Measurements from ENCODE around the gene FTH1. TPM values are rescaled to one million over a fixed set of nuclear protein-coding genes. Genes with fewer than 3 reads are reported as not detected.

The FTH1 gene
- total RNA-seq, 1 experiment from 2014 or later = 3,345 TPM

- no peak for ATAC-seq
- intact Hi-C loops (cut with micrococcal nuclease) = no loop called here
- H3K27ac ChIP-seq (ENCODE audit: low read depth, low read length) = peak overlapping the region; percentile 85
Measured at GRCh38 chr11:61972112-61972671, 4.8 kb upstream of the FTH1 start.

More at GRCh38 chr11:61972112-61972671, 4.8 kb upstream of the FTH1 start:
- peak overlapping the region; percentile 51 for H3K9ac ChIP-seq (ENCODE audit: low read length)
- no peak overlapping the region for H2AFZ ChIP-seq (ENCODE audit: low read depth, low read length, poor library complexity, severe bottlenecking)
- no peaks in the 10 kb centered on the region for H3K9me3 ChIP-seq (ENCODE audit: control insufficient read depth in 1 of 2, insufficient read depth in 1 of 2, low read depth in 1 of 2, low read length in 2 of 2)
- H3K79me2 ChIP-seq (ENCODE audit: insufficient read depth, low read length) = peaks cover 17% of the 10 kb centered on the region; the same call in 1 of the 2 replicates
- H3K4me3 ChIP-seq (replicated peaks in 1 of 2; ENCODE audit: low read depth in 1 of 2, low read length in 2 of 2) = peak overlapping the region in 1 of 2 experiments; percentile 11; a peak in 1 of 4 replicates
- H3K4me2 ChIP-seq (ENCODE audit: low read length) = peak overlapping the region; percentile 69
- no peaks in the 10 kb centered on the region for H3K27me3 ChIP-seq (ENCODE audit: insufficient read depth, low read length)
- peaks cover 54 to 60% of the 10 kb centered on the region in 2 experiments for H3K4me1 ChIP-seq (ENCODE audit: control insufficient read depth in 1 of 2, insufficient read depth in 2 of 2, low read length in 2 of 2)
- TF ChIP-seq MAX (IDR thresholded peaks at IDR 0.05) (no peak), CTCF (IDR thresholded peaks at IDR 0.05 in 2 of 3, conservative IDR thresholded peaks at IDR 0.05 in 1 of 3; ENCODE audit: borderline replicate concordance in 1 of 3, insufficient read depth in 1 of 3, low read depth in 2 of 3, low read length in 2 of 3) (no peak), CEBPB (IDR thresholded peaks at IDR 0.05; ENCODE audit: low read depth) (no peak), EZH2phosphoT487 (IDR thresholded peaks at IDR 0.05; ENCODE audit: borderline replicate concordance) (no peak), JUND (IDR thresholded peaks at IDR 0.05) (no peak), EGR1 (IDR thresholded peaks at IDR 0.05; ENCODE audit: low read depth) (no peak), FOSL1 (IDR thresholded peaks at IDR 0.05; ENCODE audit: low read depth) (no peak), TCF7L2 (IDR thresholded peaks at IDR 0.05; ENCODE audit: borderline replicate concordance, extremely low read depth, insufficient read depth, insufficient read length) (no peak), POLR2AphosphoS5 (IDR thresholded peaks at IDR 0.05; ENCODE audit: low read depth, low read length) (no peak), CBX3 (IDR thresholded peaks at IDR 0.05; ENCODE audit: low read depth) (no peak), SIN3A (IDR thresholded peaks at IDR 0.05; ENCODE audit: low read depth) (no peak), POLR2A (IDR thresholded peaks at IDR 0.05; ENCODE audit: borderline replicate concordance, extremely low read depth, insufficient read depth, insufficient read length) (no peak), ELF1 (IDR thresholded peaks at IDR 0.05; ENCODE audit: borderline replicate concordance, low read depth) (no peak), SP1 (IDR thresholded peaks at IDR 0.05; ENCODE audit: low read depth) (no peak), EZH2 (IDR thresholded peaks at IDR 0.05) (no peak), SRF (IDR thresholded peaks at IDR 0.05; ENCODE audit: low read depth) (no peak), ZNF274 (IDR thresholded peaks at IDR 0.05; ENCODE audit: low read depth, low read length) (no peak), ATF3 (IDR thresholded peaks at IDR 0.05) (no peak), YY1 (IDR thresholded peaks at IDR 0.05; ENCODE audit: extremely low read depth, insufficient replicate concordance, low read depth, low read length) (no peak)
- TF ChIP-seq, protein P1, sequence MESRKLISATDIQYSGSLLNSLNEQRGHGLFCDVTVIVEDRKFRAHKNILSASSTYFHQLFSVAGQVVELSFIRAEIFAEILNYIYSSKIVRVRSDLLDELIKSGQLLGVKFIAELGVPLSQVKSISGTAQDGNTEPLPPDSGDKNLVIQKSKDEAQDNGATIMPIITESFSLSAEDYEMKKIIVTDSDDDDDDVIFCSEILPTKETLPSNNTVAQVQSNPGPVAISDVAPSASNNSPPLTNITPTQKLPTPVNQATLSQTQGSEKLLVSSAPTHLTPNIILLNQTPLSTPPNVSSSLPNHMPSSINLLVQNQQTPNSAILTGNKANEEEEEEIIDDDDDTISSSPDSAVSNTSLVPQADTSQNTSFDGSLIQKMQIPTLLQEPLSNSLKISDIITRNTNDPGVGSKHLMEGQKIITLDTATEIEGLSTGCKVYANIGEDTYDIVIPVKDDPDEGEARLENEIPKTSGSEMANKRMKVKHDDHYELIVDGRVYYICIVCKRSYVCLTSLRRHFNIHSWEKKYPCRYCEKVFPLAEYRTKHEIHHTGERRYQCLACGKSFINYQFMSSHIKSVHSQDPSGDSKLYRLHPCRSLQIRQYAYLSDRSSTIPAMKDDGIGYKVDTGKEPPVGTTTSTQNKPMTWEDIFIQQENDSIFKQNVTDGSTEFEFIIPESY (IDR thresholded peaks at IDR 0.05; ENCODE audit: extremely low read depth, insufficient replicate concordance, low read length) = no peak
- H3K36me3 ChIP-seq (ENCODE audit: control insufficient read depth in 1 of 2, insufficient read depth in 2 of 2, low read length in 2 of 2) = no peaks in the 10 kb centered on the region
- DNase-seq (ENCODE audit: low read depth, low spot score) = no peak
- POLR2A ChIA-PET = interaction anchor here (0.8 to 7.0 kb wide), 11 partner anchors 10 to 157 kb away, joined by 3 to 86 read pairs (median 4); no protein-coding TSS in a partner anchor
- RAD21 ChIA-PET (ENCODE audit: low non-redundant PET in 1 of 2, low total read pairs in 2 of 2, uncharacterized antibody in 2 of 2, unreplicated experiment in 2 of 2) = no interaction called here
- BruUV-seq (replicated peaks) = no TSS peak
- H3K9me2 ChIP-seq (ENCODE audit: insufficient read depth) = no peaks in the 10 kb centered on the region
- H4K20me1 ChIP-seq (ENCODE audit: insufficient read depth) = no peaks in the 10 kb centered on the region
- CTCF ChIA-PET = interaction anchor here (1.4 to 2.8 kb wide), 3 partner anchors 24 to 110 kb away, joined by 4 to 8 read pairs (median 7); no protein-coding TSS in a partner anchor
